ENCODE data around the gene FOXN3.

The FOXN3 gene

GRCh38 chr14:89392181-89392580 is 24.9 kb downstream of the FOXN3 start:
- ChIA-PET POLR2A (ENCODE audit: low non-redundant PET) (interaction anchor here (0.6 kb wide), 1 partner anchor 254 kb away, joined by 13 read pairs; no protein-coding TSS in a partner anchor), CTCF (interaction anchor here (0.6 kb wide), 1 partner anchor 192 kb away, joined by 5 read pairs; no protein-coding TSS in a partner anchor)
- H3K27ac ChIP-seq = no peak overlapping the region
- no peak for DNase-seq (ENCODE audit: low spot score)
- no peak for TF ChIP-seq CTCF (conservative IDR thresholded peaks at IDR 0.05; ENCODE audit: low read depth)

GRCh38 chr14:89391556-89391955 is 25.5 kb downstream of the FOXN3 start:
- H3K27ac ChIP-seq = no peak overlapping the region

GRCh38 chr14:89391123-89391522 is 25.9 kb downstream of the FOXN3 start:
- no peak overlapping the region for H3K27ac ChIP-seq
- no peak for DNase-seq (ENCODE audit: low spot score)
- POLR2A ChIA-PET (ENCODE audit: low non-redundant PET) = no interaction called here
- CTCF ChIA-PET = no interaction called here
- TF ChIP-seq CTCF (conservative IDR thresholded peaks at IDR 0.05; ENCODE audit: low read depth) = no peak

More at GRCh38 chr14:89391556-89391955, 25.5 kb downstream of the FOXN3 start:
- no peak for TF ChIP-seq CTCF (conservative IDR thresholded peaks at IDR 0.05; ENCODE audit: low read depth)
- DNase-seq (ENCODE audit: low spot score) = no peak
- ChIA-PET CTCF (no interaction called here), POLR2A (ENCODE audit: low non-redundant PET) (no interaction called here)

DNA sequence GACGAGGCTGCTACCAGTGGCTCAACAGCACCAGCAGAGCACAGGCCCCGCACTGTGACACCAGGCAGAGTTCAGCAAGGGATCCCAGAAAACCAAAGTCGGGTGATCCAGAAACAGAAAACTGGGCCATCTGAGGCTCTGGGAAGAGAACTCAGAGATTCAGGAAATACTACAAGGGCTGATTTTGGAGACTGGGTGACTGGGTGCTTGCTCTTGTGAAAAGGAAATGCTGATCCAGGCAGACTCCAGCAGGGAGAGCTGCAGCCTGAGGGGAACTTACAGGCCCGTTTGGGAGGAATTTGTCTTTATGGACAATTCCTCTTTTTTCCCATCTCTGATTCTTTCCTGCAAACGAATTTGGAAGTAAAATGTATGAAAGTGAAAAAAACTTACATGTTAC is 28.2 kb downstream of the FOXN3 start:
- TF ChIP-seq CTCF (conservative IDR thresholded peaks at IDR 0.05; ENCODE audit: low read depth) = no peak
- no peak overlapping the region for H3K27ac ChIP-seq
- ChIA-PET CTCF (no interaction called here), POLR2A (ENCODE audit: low non-redundant PET) (no interaction called here)
- no peak for DNase-seq (ENCODE audit: low spot score)

DNA sequence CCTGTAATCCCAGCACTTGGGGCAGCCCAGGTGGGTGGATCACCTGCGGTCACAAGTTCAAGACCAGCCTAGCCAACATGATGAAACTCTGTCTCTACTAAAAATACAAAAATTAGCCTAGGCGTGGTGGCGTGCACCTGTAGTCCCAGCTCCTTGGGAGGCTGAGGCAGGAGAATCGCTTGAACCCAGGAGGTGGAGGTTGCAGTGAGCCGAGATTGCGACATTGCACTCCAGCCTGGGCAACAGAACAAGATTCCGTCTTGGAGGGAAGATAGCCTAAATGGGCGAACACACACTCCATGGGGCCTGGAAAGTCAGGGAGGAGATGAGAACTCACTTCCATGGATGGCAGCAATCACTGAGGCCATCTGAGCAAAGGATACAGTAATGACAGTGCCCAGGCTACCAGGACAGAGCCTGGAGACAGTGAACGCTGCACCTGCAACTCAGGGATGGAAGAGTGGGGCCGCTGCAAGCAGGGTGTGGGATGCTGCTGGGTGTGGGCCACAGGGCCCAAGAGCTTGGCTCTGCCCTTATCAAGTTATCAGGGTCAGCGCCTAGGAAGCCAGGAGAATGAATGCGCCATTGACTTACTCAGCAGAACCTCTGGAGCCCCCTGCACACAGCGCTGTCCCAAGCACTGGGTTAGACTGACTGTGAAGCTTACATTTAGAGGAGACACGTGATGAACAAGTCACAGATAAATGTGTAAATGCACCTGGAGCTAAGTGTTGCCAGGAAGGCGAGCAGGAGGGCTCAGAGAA is 28.9 kb downstream of the FOXN3 start:
- no peak overlapping the region for H3K27ac ChIP-seq
- ChIA-PET POLR2A (ENCODE audit: low non-redundant PET) (no interaction called here), CTCF (no interaction called here)
- TF ChIP-seq CTCF (conservative IDR thresholded peaks at IDR 0.05; ENCODE audit: low read depth) = no peak
- no peak for DNase-seq (ENCODE audit: low spot score)

DNA sequence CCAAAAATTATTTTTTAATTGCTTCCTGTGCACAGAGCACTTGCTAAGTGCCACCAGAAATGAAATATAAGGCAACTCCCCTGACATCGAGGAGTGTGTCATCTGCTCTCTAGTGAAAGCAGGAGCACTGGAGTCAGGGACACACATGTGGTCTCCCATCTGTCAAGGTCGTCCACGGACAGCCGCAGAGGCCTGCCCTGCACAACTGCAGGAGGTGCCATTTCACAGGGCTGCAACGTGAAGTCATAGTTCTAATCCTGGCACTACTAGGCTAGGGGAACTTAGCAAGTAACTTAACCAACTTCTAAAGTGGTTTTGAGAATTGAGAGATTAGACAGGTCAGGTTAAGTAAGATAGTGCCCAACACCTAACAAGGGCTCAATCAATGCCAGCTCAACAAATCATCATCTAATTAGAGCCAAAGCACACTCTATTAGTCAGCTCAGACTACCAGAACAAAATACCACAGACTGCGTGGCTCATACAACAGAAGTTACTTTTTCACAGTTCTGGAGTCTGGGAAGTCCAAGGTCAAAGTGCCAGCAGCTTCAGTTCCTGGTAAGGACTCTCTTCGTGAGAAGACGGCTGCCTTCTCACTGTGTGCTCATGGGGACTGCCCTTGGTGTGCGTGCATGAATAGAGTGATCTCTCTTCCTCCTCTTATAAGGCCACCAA is 30.7 kb downstream of the FOXN3 start:
- POLR2A ChIA-PET (ENCODE audit: low non-redundant PET) = no interaction called here
- peak overlapping the region; percentile 32; the same call in 1 of the 2 replicates for H3K27ac ChIP-seq
- no peak for TF ChIP-seq CTCF (conservative IDR thresholded peaks at IDR 0.05; ENCODE audit: low read depth)
- CTCF ChIA-PET = no interaction called here
- DNase-seq (ENCODE audit: low spot score) = no peak
